SIG-M5 (cell line): ENCODE measurements around the gene MYL4.

Experiments used
- DNase-seq: peaks from one replicate; lab custom pipeline; 2025; lab: John Stamatoyannopoulos, UW

MYL4 gene

GRCh38 chr17:47273245-47273644 lies 64.1 kb downstream of the MYL4 start:
- DNase-seq = no peak
